HG03139 (cell line): ENCODE results near the gene IFNG-AS1.

Experiments used
- ATAC-seq: cut with Tn5 transposase; IDR thresholded peaks from one replicate; pipeline ENCODE4 v1.9.1; 2021; ENCODE audit not compliant: unreplicated experiment

IFNG-AS1 gene

DNA sequence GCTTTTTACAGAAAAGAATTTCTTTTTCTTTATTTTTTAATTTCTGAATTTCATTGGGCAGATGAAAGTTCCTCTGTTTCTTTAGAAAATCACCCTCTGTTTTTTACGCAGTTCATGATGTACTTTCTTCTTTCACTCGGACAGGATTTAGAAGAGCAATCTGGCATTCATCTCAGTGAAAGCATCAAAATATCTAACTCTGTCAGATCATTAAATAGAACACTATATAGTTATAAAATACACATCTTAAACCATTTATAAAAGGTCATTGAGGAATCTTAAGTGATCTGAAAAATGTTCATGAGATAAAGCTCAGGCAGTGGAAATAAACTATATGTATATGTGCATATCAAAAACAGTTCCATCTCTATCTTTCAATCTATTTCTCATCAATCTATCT lies 3.9 kb downstream of the IFNG-AS1 start:
- no peak for ATAC-seq

- no peak for ATAC-seq
Measured at GRCh38 chr12:67994046-67994445, 4.8 kb downstream of the IFNG-AS1 start.

DNA sequence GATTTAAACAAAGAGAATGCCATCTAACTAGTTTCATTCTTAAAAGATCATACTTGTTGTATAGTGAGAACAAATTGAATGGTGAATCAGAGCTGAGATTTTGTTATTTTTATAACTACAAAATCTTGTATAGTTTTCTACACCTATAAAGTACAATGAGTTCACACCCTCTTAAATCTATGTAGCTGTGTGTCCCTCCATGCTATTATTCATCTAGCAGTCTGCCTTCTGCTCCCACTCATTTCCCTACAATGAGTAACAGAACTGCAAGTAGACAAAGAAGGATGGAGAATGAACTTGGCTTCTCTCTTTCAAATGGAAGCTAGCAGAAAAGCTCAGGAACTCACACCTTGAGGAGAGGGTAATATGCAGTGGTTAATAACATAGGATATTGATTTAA lies 7.1 kb downstream of the IFNG-AS1 start:
- no peak for ATAC-seq

- no peak for ATAC-seq
Measured at GRCh38 chr12:67998379-67998778, 9.1 kb downstream of the IFNG-AS1 start.

DNA sequence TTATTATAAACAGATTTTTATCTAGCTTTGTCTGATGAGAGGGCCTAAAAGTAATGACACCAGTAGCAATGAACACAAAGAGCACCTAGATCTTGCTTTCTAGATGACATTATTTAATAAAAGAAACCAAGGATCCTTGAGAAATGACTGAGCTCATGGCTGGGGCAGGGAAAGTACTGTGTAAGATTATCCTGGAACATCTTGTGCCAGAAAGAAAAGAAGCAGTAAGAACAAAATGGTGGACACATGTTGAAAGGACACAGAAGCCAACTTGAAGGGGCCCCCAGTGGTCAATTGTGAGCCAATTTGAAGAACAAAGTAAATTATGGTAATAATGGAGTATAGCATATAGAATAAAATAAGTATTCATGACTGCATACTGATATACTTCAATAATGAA lies 10.0 kb downstream of the IFNG-AS1 start:
- no peak for ATAC-seq

DNA sequence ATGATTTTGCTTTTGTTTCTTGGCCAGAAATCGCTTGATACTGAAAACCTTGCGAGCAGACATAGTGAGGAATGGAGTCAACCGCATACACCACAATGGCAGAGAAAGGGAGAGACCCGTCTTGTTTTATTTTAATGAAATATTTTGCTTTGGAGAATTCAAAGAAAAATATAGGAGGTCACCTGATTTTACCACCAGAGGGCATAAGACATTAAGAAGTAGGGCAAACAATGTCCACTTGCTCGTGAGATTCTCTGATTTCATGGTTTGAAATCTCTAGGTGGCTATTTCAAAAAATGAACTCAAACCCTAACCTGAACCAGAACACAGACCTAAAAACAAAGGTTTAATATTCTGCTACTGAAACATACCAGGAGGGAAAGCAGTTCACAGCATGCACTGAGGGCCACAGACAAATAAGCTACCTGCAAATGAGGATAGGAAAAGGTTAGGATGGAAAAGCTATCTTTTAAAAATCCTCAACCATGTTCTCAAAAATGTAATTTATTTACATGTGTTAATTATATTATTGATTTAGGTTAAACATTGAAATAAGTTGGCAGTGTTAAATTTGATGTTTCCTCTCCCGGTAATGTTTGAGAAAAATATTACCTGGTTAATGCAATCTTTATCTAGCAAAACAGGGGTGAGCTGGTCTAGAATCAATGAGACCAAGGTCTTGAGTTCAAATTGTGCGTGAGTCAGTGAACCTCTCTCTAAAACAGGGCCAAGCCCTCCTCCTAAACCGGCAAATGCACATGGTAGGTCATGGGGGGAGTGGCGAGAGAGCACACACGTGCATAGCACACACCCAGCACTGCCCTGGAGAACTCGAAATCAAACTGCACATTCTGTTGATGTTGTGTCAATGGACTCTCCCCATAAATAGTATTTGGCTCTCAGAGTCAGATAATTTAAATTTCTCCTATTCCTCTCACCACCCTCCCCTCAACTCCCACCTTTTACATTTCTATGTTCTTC lies 12.5 kb downstream of the IFNG-AS1 start:
- ATAC-seq, result no peak

GRCh38 chr12:68003777-68004176 lies 14.5 kb downstream of the IFNG-AS1 start:
- ATAC-seq, result no peak

DNA sequence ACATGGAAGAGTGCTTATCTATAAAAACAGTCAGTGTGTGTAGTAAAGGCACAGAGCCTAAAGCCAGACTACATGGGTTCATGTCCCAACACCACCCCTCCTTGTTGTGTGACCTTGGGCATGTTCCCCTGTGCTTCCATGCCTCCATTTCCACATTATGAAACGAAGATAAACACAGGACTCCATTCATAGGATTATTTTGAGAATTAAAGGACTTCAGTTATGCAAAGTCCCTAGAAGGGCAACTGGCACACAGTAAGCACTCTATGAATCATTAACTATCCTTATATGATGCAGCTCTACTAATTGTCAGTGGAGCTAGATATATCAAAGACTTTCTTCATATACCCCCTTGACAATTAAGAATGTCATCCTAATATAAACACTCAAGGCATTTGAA lies 17.8 kb downstream of the IFNG-AS1 start:
- no peak for ATAC-seq

GRCh38 chr12:68007466-68007865 lies 18.2 kb downstream of the IFNG-AS1 start:
- ATAC-seq, result no peak

GRCh38 chr12:68011206-68011881 lies 22.1 kb downstream of the IFNG-AS1 start:
- no peak for ATAC-seq

DNA sequence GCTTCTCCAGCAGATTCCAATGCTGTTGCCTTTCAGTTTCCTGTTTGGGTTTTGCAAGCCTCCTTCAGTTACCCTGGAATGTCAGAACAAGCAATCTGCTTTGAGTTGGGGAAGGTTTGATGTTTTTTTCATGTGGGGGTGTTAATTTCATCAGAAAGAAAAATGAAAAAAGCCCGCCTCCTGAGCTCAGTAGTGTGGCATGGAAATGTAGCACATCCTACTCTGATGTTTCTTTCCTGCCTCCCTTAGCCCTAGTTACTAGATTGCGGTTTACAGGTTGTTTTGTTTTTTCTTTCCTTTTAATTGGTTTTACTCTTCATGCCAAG lies 22.6 kb downstream of the IFNG-AS1 start:
- peak; percentile 21 for ATAC-seq

DNA sequence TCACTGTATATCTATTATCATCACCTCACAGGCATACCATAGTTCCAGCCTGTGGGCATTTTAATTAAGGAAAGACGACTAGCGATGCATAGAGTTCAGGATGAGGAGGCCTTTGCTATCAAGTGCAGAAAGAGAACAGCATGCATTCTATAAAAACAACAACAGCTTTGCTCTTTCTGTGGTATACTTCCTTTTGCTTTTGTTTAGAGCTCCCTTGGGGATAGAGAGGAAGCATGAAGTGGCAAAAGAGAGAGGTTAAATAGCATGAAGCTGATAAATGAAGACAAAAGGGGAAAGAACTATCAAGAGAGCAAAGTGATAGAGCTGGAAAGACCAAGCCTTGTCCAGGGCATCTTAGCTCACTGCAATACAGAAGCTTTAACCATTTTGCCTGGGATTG lies 23.5 kb downstream of the IFNG-AS1 start:
- peak; percentile 68 for ATAC-seq

GRCh38 chr12:68013181-68013580 lies 23.9 kb downstream of the IFNG-AS1 start:
- no peak for ATAC-seq

DNA sequence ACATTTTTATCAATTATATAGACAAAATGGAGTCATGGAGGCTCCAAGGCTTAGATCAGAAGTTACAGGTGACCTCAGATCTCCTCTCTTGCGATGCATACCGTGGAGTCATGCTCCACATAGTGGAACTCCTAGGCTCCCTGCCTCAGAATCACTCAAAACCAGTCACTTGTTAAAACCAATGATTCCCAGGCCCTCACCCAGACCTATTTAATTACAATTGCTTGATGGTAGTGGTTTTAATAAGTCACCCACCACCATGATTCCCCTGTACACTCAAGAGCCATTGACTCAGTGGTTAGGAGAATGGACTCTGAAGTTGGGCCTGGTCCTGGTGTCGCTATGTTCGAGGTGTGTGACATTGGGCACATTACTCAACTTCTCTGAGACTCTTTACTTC lies 26.9 kb downstream of the IFNG-AS1 start:
- ATAC-seq, result no peak

DNA sequence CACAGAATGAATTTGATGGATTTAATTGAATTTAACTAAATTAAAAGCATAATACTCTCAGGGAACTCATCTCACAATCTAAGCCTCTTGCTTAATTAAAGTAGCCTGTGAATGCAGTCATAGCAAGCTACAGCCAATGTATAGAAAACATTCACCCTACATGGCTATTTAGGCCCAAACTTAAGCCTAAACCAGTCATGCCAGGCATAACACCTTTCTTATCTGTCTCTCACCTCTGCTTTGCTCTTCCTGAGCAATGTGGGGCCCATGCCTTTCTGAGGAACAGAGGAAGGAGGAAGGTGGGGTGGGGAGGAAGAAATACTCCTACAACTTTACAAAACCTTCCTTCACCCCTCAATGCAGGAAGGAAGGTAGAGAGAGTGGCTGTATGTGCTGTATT lies 29.1 kb downstream of the IFNG-AS1 start:
- ATAC-seq, result no peak

DNA sequence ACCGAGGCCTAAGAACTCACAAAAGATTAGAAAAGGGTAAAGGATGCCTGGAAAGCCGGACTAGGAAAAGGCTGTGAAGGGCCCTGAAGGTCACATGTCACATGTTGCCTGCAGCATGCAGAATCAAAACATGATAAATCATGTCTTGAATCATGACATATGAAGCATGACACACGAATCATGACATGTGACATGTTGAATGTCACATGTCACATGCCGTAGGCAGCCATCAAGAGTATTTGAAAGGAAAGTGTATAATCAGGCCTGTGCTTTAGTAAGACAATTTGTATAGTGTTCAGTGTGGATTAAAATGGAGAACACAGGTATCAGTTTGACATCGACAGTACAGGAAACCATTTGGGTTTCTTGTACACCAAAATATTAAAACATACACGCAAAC lies 30.8 kb downstream of the IFNG-AS1 start:
- ATAC-seq, result no peak

DNA sequence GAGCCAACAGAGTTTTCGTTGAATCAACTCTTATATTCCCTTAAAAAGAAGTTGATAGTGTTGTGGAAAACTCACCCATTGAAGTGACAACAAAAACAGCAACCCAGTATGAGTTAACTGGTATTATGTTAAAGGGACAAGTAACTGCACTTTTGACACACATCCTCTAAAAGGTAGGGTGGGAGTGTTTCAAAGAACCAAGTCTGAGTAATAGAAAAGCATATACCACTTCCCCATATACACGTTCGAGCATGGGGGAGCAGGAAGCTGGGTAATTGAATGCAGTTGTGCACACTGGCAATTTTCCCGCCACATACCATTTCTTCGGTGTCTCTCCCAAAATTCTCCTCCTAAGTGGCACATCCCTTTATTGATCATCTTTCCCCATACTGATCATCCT lies 31.5 kb downstream of the IFNG-AS1 start:
- no peak for ATAC-seq

DNA sequence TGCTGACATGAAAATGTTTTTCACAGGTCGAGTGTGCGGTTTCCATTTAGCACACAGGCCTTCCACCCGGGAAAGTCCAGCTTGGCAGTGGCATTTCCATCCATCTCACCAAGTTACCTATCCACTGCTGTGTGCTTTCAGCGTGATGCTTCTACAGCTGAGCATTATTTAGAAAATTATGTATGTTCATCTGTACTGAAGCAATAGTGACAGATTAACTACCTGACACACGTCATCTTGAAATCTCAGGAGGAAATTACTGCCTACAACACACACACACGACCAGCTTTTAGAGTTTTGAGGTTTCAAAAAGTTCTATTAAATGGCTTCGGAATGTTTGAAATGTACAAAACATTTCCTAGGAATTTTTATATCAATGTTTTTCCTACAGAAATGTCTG lies 39.4 kb downstream of the IFNG-AS1 start:
- no peak for ATAC-seq

DNA sequence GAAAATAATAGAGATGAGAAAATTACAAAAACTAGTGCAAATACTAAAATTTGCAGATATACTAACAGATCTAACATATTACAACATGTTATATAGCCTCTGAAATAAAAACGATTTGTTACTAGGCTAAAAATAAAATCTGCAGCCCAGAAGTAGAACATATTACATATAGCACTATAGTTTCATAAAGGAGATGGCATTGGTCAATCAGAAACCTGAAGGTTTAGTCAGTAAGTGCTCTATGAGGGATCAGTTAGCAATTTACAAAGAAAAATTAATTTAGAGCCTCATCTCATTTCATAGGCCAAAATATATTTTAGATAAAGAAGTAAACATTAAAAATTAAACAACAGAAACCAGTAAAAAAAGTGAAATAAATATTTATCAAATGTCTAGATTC lies 41.0 kb downstream of the IFNG-AS1 start:
- no peak for ATAC-seq

DNA sequence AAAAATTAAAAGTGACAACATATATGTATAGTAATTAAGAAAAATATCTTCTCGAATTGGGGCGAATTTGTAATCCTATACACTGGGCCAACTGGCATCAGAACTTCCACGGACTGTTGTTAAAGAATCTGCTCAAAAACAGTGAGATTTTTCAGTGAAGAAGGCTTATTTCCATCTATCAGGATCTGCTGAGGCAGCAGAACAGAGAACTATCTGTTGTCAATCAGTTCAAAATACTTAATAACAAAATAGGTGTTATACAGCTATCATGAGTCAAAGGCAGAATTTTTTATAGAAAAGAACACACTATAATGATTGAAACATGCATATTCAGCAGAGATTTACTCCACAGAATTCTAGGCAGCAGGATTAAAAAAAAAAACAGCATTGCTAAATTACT lies 41.9 kb downstream of the IFNG-AS1 start:
- ATAC-seq, result no peak

GRCh38 chr12:68031881-68032739 lies 42.9 kb downstream of the IFNG-AS1 start:
- no peak for ATAC-seq

- no peak for ATAC-seq
Measured at GRCh38 chr12:68034567-68034966, 45.3 kb downstream of the IFNG-AS1 start.
